Activated T-cell treated with anti-CD3 and anti-CD28 coated beads for 48 hours (primary cell): Measurements from ENCODE around the gene ATRNL1.

Experiments used
- DNase-seq: peaks from one replicate; pipeline ENCODE4 v3.0.0-alpha.2; 2020; ENCODE audit warnings: low read depth

ATRNL1 gene

DNA sequence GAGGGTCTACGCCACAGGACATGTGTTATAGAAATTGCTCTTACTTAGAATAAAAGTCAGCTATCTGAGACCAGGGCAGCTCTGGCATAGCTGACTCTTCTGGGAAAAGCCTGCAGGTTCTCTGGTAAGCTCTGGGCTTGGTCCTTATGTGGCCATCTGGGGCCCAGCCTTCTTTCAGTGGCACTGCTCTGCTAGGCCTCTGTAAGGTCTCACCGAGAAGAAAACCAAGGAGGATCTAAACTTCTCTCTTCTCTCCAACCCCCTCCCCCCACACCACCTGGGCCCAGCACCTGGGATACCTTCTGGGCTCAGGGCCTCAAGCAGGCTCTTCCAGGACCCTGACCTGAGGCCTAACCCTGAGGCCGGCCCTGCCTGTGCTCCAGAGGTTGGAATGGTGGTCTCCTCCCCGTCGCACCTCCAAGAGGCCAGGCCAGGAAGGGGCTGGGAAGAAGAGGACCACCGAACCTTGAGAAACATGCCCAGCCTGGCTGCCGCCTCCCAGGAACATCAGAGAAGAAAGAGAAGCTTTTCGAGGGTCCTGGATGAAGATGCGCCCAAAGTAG is 856.2 kb downstream of the ATRNL1 start:
- no peak for DNase-seq

DNA sequence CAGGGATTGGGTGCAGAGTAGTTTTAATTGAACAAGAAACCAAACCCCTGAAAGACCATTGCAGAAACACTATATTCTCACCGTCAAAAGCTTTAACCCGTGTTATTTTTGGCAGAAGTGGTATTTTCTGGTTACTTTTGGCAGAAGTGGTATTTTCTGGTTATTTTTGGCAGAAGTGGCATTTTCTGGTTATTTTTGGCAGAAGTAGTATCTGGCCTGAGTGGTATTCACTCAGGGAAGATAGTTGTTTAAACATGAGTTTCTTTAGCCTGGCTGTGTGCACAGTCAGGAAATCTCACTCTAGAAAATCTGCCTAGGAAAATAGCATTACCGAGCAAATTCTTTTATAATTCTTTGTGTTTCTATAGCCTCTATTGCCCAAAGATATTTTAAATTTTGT is 857.2 kb downstream of the ATRNL1 start:
- DNase-seq, result no peak

DNA sequence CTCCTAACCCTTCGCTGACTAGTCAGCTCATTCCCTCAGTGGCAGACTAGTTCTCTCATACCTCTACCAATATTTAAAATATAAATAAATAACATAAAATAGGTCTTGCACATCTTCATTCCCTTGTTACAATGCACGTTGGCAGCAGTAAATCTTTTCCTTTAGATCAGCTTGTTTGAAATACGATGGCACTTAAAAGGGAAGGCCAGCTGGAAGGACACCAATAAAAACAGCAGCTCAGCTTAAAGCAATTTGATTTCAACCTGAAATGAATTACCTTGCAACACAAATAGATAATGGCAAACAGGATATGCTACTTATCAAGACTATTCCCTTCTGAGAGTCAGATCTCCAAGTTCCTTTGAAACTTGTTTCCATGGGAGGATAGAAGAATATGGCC is 858.1 kb downstream of the ATRNL1 start:
- no peak for DNase-seq

DNA sequence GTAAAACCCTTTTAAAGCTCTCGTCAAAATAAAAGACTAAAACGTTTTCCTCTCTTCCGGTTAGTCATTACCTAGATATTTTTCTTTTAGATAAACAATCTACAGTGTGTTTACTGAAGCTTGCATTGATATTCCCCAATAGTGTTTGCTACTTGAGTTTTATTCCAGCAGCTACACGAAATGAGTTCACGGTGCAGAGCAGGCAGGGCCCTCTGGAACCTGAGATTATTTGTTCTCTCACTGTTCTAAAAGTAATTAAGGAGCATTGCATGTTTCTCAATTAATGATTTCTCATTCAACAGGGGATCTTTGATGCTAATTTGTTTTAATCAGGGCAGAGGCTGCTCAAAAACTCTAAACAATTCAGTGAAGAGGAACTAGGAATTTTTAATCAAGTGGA is 860.1 kb downstream of the ATRNL1 start:
- no peak for DNase-seq

DNA sequence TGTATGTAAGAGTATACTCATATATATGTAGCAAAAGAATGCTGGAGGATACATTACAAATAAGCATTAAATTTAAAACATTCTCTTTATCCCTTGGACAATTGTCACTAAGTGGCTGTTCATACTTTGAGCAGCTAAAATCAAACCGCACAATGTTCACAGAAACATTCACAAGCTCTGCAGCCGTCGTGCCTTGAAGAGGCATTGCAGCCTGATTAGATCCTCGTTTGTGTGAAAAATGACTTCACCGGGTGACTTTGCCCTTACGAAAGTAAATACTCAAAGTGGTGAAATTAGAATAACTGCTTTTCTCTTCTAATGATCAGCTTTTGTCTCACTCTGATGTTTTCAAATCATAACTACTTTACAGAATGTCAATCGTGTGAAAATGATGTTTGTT is 860.8 kb downstream of the ATRNL1 start:
- DNase-seq, result no peak

DNA sequence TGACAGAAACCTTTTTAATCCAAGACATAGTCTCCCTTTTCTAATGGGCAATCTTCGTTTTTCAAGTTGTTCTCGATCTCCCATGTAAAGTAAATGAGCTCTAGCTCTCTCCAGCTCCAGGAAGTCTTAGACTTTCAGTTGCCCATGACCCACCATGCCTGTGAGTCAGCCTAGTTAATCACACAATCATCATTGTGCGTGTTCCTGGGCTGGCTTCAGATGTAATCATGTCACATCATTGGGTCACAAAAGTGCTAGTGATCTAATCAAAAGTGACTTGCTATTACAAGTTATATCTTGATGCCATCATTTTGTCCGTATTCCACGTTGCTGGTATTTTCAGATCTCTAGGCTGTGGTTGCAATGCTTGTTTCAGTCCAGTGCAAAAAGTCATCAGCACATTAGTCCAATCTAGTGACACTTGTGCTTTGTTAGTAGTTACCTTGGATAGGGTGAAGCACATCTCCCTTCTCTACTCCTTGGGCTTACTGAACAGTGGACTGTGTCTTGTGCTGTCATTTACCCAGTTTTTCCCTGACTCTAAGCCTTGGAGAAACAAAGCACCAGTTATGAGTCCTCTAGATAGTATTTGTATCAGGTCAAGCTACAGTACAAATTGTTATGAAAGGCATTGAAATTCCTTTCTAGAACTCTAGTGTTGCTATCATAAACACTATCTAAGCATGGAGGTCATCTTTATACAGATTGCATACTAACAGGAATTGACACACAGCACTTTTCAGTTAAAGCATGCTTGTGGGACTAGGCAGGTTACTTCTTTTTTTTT is 863.3 kb downstream of the ATRNL1 start:
- no peak for DNase-seq

DNA sequence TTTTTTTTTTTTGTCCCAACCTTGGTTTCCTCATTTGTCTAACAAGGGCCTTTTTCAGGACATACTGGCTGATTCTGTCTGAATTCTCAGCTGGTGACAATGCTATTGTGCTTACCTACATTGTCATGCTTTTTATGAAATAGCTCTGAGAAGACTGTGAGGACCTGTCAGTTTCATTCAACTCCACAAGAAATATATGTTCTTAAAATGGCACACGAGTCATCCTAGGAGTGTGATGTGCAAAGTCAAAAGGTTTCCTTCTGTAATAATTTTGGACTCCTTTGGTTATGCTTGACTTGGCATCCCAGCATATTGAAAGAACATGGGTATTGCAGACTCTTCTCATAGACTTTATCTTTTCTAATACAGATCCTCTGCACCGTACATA is 863.8 kb downstream of the ATRNL1 start:
- no peak for DNase-seq

DNA sequence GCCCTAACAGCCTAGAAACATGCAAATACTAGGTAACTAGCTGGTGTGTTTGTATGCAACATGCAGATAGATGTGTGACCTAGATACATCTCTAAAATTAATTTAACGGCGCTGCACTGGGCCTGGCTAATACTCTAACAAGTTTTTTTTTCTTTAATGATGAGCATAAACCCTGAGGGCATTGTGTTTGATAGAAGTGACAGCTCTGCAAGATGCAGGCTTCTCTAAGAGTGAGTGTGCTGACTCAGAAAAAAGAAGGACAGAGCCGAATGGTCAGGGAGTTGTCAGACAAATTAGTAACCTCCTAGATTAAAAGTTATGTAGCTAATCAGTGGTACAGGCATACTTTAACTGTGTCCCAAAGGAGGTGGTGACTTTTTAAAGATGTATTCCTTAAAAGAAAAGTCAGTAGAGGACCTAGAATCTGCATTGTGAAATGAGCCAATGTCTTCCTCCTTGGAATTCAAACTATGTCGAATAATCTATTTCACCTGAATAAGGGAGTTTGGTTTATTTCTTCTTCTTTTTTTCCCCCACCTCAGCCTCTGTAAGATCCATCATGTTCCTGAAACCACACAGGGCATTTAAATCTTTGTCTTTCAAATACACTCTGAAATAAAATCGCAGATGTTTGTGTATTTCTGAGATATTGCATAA is 864.7 kb downstream of the ATRNL1 start:
- DNase-seq, result no peak

DNA sequence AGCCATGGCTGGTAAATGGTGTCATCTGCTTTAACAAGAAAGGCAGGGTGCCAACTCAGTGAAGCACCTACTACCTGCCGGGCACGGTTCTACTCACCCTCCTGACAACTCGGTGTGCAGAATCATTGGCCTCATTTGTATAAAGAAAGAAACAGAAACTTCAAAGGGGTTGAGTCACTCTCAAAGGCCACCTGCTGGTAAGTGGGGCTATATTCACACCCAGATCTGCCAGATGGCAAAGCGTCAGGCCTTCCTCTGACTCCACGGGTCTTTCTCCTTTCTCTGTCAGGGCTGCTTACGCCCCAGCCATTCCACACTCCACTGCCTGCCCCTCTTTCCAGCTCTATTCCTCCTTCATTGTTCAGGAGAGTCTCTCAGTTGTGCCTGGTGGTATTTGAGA is 870.7 kb downstream of the ATRNL1 start:
- DNase-seq, result no peak

DNA sequence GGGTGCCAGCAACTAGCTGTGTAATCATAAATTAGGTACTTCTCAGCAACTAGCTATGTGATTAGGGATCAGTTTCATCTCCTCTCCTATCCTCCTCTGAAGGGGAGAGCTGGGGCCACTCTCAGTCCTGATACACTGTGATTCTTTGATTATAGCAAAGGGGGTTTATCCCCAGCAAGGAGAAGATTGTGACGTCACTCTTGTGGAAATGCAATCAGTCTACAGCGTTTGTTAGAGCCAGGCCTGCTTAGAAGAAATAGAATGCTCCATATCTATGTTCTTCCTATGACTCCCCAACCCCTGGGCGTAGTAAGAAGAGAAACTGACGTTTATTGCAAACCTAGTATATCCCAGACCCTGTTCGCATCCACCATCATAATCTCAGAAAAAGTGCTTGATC is 871.7 kb downstream of the ATRNL1 start:
- no peak for DNase-seq

DNA sequence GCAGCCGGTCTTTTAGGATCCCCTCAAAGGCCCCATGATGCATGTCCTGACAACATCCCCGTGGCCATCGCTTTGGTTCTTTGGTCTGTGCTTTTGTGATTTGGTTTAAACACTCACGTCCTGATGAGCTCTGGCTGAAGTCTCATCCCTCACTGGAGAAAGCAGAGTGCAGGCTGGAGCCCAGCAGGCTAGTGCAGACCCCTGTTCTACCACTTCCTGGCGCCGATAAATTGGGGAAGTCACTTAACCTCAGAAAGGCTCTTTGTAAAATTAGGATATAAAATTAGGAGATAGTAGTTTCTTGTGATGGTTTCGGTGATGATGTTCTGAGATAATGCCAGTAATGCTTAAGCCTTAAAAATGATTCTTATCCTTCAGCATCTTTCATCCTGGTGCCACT is 872.2 kb downstream of the ATRNL1 start:
- no peak for DNase-seq

DNA sequence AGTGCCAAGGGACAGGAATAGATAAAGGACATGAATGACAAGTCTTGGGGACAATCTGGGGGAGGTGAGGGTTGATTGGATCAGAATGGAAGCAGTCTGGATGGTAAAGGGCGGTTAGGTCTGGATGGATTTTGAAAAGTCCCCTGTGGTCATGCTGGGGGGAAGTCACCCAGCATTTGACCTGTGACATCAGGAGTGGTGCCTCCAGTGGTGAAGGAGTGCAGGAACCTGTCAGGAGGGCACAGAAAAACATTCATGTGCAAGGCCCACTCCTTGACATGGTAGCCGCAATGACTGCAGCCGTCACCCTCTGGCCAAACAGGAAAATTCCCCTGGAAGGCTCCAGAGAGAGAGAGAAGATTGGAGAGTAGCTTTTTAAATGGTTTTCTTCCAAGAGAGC is 875.1 kb downstream of the ATRNL1 start:
- no peak for DNase-seq

DNA sequence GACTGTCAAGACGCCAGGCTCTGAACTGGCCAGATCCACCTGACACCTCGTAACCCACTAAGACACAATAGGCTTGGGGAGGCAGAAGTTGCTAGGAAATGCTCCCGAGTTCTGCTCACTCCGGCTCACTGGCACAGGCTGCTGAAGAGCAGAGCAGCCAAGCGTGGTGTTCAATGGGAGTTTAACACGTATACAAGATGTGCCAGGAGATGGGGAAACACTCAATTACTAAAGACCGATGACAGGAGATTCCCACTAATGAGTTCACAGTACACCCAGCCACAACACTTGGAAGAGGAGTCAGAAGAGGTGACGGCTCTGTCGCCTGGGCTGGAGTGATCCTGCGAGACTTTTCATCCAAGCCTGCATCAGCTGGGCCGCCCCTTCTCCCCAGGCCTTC is 876.4 kb downstream of the ATRNL1 start:
- DNase-seq, result no peak

DNA sequence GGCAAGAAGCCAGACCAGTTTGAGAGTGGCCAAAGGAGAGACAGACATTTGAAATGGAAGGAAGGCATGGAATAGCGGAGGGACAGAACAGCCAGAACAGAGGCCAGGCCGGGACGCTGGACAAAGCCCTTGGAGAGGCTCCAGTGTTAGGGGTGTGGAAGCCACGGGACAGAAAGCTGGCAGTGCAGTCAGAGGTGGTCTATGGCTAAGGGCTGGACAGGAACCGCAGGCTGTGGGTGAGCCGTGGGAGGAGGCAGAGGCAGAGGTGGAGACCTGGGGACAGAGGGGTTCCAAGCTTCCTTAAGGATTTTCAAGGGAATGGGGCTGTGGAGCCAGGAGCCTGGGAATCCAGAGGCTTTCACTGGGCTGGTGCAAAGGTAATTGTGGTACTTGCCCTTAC is 878.8 kb downstream of the ATRNL1 start:
- DNase-seq, result no peak

DNA sequence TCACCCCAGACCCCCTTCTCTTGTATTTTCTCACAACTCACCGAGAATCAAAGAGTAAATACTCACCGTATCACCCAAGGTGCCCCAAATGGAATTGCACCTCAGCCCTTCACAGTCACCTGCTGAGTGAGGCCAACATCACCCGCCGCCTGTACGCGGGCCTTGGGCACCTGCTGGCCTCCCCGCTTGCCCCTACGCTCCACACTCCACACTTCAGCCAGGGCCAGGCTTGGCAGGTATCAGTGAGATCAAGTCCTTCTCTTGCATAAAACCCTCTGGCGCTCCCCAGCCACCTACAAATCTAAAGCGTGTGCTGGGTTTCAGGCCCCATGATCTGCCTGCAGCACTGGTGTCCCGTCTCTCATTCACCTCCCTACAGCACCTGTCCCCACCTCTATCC is 879.3 kb downstream of the ATRNL1 start:
- no peak for DNase-seq

DNA sequence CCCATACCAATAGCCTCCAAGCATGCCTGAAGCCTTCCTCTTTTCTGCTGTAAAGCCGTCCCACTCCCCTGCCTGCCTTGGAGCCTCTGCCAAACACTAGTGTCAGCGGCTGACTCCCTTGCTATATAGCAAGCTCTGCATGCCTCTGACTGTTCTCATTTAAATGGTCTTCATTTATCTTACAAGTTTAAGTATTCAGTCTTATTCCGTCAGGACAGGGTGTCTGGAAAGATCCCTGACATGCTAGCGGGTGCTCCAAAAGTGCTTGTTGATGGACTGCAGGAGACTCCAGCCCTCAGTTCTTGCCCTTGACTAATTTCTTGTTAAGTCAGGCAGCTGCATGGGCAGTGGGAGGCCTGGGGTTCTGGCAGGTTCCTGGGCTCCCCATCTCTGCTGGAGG is 881.2 kb downstream of the ATRNL1 start:
- no peak for DNase-seq

DNA sequence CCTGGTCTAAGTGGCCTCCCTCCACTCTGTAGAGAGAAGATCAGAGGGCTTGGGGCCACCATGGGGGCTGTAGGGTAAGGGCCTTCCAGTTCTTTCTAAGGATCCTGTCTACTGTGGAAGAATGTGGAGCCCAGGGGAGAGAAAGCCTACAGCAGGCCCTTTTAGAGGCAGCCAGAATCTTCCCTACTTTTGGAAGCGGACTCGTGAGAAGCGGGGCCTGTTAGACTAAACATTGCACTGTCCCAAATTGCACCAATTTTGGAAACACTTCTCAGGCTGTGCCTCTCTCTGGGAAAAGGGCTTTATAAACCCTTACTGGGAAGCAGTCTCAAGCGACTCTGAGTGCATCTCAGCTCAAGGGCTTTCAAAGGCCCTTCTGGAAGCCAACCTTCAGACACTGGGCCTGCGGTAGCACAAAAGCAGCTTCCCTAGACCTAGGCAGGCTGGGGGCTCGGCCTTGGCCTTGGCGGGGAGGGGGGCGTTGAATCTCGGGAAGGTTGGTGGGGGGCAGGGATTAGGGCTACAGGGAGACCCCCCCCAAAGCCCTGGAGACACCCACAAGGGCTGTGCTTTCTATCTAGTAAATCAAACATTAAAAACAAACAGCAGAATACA is 881.8 kb downstream of the ATRNL1 start:
- DNase-seq, result no peak

DNA sequence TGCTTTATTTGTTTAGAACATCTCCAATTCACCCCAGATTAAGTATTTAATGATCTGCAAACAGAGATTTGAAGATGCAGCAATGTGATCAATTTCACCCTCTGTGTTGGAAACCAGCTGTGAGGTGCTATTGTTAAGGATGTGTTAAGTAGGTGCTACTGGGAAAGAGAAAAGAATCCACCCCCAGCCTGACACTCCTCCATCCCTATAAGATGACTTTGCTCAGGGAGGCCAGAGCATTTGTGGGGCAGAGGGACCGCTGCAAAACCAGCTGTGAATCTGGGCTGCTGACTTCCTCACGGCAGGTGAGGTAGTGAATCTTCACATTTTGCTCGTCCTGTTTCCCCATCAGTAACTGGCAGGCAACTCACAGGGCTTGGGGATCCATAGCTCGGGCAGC is 882.3 kb downstream of the ATRNL1 start:
- no peak for DNase-seq

DNA sequence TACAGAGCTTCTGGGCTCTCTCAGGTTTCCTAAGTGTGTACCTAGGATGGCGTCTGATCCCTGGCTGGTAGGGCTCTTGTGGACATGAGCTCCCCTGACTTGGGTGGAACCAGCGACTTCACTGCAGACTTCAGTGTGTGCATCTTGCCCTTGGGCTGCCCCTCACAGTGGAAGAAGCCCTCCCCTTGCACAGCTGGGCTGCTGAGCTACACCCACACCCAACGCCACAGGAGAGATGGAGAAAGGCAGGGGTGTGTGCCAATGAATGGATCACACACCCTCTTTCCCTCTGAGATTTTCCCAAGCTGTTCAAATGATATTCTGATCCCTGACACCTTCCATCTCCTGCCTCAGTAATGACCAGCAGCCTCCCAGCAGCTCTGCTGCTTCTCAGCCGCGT is 883.2 kb downstream of the ATRNL1 start:
- DNase-seq, result no peak

DNA sequence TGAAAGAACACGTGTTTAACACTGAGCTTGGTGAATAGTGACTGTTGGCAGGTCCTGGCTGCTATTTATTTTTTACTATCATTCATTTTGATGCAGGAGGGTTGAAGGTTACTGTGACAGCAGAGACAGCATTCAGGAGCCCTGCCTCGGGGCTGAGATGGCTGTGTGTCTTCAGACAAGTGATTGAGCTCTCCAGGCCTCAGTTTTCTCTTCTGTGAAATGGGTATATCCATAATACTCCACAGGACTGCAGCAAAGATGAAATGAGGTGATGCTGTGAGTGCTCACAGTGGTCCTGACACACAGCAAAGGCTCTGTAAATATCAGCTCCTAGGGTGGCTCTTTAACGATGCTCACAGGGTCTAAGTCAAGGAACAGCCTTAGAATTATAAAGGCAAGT is 884.7 kb downstream of the ATRNL1 start:
- no peak for DNase-seq

DNA sequence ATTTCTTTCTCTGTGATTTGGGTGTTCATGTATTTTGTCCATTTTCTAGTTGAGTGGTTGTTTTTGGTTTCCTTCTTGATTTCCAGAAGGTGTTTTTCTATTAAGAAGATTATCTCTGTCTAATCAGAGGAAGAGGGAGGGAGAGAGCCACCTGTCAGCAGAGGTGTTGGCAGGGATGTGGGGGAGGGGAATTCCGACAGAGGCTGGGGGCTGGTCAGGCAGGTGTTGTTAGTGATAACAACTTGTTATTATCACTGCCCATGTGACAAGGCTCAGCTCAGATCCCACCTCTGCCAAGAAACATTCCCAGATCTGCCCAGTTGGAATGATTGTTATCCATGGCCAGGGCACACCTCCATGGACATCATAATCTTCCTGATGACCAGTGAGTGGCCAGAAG is 886.4 kb downstream of the ATRNL1 start:
- DNase-seq, result no peak

DNA sequence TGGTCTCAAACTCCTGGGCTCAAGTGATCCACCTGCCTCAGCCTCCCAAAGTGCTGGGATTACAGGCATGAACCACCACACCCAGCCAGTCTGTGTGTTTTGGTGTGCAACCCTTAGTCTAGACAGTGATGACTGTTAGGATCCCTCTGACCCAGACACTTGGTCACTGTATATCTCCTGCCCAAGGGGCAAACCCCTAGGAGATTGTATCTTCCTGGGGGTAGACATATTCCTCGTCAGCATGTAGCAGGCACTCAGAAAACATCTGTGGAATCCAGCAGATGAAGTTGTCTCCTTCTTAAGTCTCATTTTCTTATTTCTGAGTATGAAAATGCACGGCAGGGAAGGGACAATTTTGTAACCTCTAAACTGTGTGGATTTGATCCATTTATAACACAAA is 887.3 kb downstream of the ATRNL1 start:
- DNase-seq, result no peak

DNA sequence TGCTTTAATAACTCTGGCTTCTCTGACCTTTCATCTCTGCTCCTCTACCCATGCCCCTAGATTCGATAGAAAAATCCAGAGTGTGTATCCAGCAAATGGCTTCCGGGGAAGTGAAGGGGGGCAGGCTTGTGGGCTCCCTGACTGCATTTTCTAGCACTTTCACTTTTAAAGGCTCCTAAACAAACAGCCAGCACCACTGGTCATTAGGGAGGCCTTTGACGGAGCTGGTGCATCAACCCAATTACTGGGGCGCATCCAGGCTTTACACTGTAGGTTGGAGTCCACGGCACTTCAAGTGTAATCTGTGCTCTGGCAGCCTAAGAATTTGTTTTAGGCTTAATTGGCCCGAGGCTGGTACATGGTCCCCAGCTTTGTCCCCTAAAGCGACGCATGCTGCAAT is 887.9 kb downstream of the ATRNL1 start:
- DNase-seq, result no peak
